Upper lobe of right lung (tissue), 1 donor: ENCODE results near the gene CAPN12. TPM values are rescaled to one million over a fixed set of nuclear protein-coding genes. Genes with fewer than 3 reads are reported as not detected.

ENCODE experiments used
- ATAC-seq: fragments of 200-7000 bp; cut with Tn5 transposase; one replicate; pipeline ENCODE4 v1.9.1; 2020; ENCODE audit warnings: mild to moderate bottlenecking, moderate library complexity
- DNase-seq: peaks from one replicate; pipeline ENCODE4 v3.0.0-alpha.2; 2020
- H3K27ac ChIP-seq: fragments of 200-600 bp; one replicate; pipeline ENCODE4 v1.8.0; 2022
- H3K27me3 ChIP-seq: fragments of 200-600 bp; one replicate; pipeline ENCODE4 v1.8.0; 2022; ENCODE audit warnings: mild to moderate bottlenecking
- H3K36me3 ChIP-seq: fragments of 200-600 bp; one replicate; pipeline ENCODE4 v1.8.0; 2022
- H3K4me1 ChIP-seq: fragments of 200-600 bp; one replicate; pipeline ENCODE4 v1.8.0; 2022
- H3K4me3 ChIP-seq: fragments of 200-600 bp; one replicate; pipeline ENCODE4 v1.8.0; 2022; ENCODE audit warnings: mild to moderate bottlenecking
- H3K9me3 ChIP-seq: fragments of 200-600 bp; one replicate; pipeline ENCODE4 v1.8.0; 2022
- intact Hi-C: fragments of 100-400 bp; cut with DNase I; formaldehyde crosslinking; loops from one replicate; pipeline ENCODE4 v1.11.0; 2022
- total RNA-seq: library from RNA; stranded (reverse); fragmentation: NEBNext Ultra II Directional; extraction: Animal tissue kit (Norgen Biotek cat#: 25700); gene quantifications from one replicate; pipeline ENCODE4 v1.2.1, GENCODE V29; 2021
- TF ChIP-seq, protein P1 (sequence below): fragments of 200-600 bp; IDR thresholded peaks from one replicate; pipeline ENCODE4 v1.8.0; 2022; ENCODE audit warnings: antibody characterized with exemption
- donor health status: DM: no; HTN: yes; CAD: no; lungs with severe emphysema.

CAPN12 gene
- total RNA-seq, 1 donor from 2014 or later, result 14.4 TPM

DNA sequence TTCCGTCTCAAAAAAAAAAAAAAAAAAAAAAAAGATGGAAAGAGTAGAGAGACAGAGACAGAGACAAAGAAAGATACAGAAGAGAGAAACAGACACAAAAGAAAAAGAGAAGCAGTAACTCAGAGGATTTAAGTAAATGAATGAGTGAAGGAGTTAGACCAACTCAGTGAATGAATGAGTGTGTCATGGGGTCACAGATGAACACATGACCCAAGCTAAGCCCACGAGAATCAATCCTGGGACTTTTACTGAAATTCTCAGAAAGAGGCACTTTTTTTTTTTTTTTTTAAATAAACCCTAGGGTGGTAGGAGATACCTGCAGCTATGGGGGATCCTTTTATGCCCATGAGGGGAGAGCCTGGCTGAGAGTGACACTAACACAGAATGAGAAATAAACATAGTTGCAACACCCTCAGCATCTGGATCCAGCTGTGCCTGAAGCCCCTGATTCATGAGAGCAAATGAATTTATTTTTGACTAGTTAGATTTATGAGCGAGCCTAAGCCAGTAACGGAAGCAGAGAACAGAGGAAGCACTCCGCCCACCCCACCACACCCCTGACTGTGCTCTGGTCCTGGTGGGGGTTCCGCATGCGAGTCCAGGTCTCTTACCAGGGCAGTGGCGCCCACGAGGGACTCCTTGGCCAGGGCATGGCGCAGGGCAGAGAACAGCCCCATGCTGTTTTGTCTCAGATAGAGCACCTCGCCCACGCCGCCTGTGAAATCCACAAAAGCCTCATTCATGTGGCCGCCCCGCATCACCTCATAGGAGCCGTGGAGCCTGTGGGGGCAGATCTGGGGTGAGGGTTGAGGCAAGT is 4.6 kb downstream of the CAPN12 start:
- TF ChIP-seq, protein P1, sequence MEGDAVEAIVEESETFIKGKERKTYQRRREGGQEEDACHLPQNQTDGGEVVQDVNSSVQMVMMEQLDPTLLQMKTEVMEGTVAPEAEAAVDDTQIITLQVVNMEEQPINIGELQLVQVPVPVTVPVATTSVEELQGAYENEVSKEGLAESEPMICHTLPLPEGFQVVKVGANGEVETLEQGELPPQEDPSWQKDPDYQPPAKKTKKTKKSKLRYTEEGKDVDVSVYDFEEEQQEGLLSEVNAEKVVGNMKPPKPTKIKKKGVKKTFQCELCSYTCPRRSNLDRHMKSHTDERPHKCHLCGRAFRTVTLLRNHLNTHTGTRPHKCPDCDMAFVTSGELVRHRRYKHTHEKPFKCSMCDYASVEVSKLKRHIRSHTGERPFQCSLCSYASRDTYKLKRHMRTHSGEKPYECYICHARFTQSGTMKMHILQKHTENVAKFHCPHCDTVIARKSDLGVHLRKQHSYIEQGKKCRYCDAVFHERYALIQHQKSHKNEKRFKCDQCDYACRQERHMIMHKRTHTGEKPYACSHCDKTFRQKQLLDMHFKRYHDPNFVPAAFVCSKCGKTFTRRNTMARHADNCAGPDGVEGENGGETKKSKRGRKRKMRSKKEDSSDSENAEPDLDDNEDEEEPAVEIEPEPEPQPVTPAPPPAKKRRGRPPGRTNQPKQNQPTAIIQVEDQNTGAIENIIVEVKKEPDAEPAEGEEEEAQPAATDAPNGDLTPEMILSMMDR, result no peak
- intact Hi-C loops, result no loop called here

DNA sequence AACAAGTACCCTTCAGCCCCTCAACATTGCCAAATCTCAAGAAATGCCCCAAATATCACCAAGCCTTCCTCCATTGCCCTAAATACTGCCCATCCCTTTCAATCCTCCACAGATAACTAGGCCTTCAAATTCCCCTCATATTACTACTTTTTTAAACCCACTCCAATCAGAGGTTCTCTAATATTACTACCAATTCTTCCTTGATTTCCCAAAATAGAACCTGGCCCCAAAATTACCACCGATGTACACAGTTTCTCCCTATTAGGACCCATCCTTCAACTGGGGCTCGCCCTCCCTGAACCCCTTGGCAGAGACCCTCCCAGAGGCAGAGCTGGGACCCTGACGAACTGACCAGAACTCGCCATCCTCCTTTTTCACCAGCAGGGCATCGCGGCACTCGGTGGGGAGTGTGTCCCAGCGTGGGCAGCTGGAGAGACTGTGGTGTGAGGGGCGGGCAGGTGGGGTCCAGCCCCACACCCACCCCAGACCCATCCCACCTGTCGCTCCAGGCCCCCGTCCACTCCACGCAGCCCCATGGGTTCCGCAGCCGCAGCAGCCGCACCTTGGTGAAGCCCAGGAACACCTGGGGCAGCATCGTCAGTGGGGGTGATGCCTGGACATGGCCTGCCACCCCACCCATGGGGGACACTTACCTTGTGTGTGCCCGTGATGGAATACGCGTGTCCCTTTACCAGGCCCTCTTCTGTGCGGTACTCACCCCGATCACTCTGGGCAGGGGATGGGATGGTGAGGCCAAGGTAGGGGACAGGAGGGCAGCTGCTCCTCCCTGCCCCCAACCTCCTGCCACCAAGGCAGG is 6.1 kb downstream of the CAPN12 start:
- intact Hi-C loops, result no loop called here
- H3K27ac ChIP-seq, result no peak overlapping the region
- DNase-seq (peak; percentile 63), ATAC-seq (no peak)
- H3K9me3 ChIP-seq, result no peaks in the 10 kb centered on the region
- TF ChIP-seq, protein P1, result no peak
- H3K4me1 ChIP-seq, result peaks cover 23% of the 10 kb centered on the region
- no peak overlapping the region for H3K4me3 ChIP-seq
- H3K36me3 ChIP-seq, result no peaks in the 10 kb centered on the region
- no peaks in the 10 kb centered on the region for H3K27me3 ChIP-seq

More for the DNA sequence above, 4.6 kb downstream of the CAPN12 start:
- Histone ChIP-seq H3K27ac (no peak overlapping the region), H3K36me3 (no peaks in the 10 kb centered on the region), H3K4me3 (no peak overlapping the region), H3K4me1 (peaks cover 9% of the 10 kb centered on the region), H3K27me3 (no peaks in the 10 kb centered on the region), H3K9me3 (no peaks in the 10 kb centered on the region)
- peak; percentile 56 for DNase-seq
- ATAC-seq, result no peak

DNA sequence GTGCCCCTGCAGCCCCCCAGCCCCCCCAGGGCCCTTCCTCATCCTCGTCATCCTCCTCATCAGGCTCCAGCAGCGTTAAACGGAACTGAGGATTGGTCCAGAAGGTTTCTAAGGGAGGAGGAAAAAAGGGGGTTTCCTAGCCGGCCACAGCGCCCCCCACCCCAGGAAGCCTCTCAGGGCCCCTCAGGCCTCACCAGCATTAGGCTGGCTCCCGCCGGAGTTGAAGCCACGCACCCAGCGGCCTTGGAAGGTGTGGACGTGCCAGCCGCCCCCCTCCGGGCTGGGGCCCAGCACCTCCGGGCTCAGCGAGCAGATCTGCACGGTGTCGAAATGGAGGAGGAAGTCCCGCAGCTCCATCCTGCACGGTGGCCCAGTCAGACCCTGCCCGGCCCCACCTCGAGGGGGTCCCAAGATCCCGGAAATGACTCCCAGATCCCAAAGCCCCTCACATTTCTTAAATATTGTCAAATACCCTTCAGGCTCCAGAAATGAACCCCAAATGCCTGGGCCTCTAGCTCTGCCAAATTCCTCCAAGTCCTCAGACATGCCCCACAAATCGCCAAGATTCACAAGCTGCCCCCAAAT is 6.9 kb downstream of the CAPN12 start:
- Histone ChIP-seq H3K36me3 (no peaks in the 10 kb centered on the region), H3K27ac (no peak overlapping the region), H3K9me3 (no peaks in the 10 kb centered on the region), H3K4me1 (peaks cover 28% of the 10 kb centered on the region), H3K4me3 (no peak overlapping the region), H3K27me3 (no peaks in the 10 kb centered on the region)
- DNase-seq (peak; percentile 72), ATAC-seq (no peak)
- TF ChIP-seq, protein P1, result no peak
- intact Hi-C loops, result no loop called here

DNA sequence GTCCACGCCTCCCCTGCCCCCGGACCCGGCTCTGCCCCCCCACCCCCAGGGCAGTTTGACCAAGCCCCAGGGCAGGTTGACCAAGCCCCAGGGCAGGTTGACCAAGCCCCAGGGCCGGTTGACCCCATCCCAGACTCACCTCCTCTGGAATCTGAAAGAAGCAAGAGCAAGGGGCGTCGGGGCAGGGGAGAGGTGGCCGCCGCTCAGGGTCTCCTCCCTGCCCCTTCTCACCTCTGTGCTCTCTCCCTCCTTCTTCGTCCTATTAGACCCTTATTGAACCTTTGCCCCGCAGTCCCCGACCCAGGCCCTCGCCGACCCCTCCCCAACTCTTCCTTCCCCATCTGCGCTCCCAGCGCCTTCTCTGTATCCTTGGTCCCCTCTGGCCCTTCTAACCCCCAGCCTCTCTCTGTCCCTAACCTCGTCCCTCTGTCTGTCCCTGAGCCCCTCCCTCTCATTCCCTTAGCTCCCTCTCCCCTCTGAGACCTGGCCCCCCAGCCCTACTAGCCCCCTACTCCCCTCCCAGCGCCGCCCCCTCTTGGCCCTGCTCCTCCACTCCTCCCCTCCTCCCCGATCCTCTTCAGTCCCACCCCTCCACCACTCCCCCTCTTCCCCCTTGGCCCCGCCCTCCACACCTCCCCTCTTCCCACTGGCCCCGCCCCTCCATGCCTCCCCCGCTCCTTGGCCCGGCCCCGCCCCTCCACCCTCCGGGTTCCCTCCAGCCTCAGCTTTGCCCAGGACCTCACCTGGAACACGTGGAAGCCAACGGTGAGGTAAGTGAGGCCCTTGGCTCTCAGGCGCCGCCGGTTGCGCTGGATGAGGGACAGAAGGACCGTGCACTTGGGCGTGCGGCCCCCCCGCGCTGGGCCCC is 7.6 kb downstream of the CAPN12 start:
- no peaks in the 10 kb centered on the region for H3K36me3 ChIP-seq
- peak overlapping the region; percentile 42 for H3K4me3 ChIP-seq
- TF ChIP-seq, protein P1, result no peak
- H3K27ac ChIP-seq, result no peak overlapping the region
- H3K9me3 ChIP-seq, result no peaks in the 10 kb centered on the region
- ATAC-seq (peak; percentile 74), DNase-seq (peak; percentile 91)
- H3K4me1 ChIP-seq, result peaks cover 33% of the 10 kb centered on the region
- intact Hi-C loops, result no loop called here
- H3K27me3 ChIP-seq, result no peaks in the 10 kb centered on the region

DNA sequence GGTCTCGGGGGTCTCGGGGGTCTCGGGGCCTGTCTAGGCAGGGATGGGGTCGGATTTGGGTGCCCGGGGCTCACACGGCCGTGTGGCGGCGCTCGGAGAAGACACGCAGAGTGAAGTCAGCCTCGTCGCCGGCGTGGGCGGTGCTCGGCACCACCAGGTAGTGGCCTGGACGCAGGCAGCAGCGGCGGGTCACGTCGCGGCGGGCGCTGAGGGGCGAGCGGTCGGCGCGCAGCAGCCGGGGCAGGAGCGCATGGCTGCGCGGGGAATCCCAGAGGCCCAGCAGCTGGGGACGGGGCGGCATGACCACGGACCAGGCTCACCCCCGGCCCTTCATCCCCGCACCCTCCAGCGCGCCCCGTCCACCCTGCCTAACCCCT is 8.2 kb downstream of the CAPN12 start:
- peak; percentile 84 for DNase-seq
- no peaks in the 10 kb centered on the region for H3K27me3 ChIP-seq
- H3K4me3 ChIP-seq, result peak overlapping the region; percentile 42
- peak; percentile 29 for ATAC-seq
- TF ChIP-seq, protein P1, result no peak
- no peak overlapping the region for H3K27ac ChIP-seq
- H3K4me1 ChIP-seq, result peaks cover 33% of the 10 kb centered on the region
- intact Hi-C loops, result no loop called here
- H3K9me3 ChIP-seq, result no peaks in the 10 kb centered on the region
- peaks cover 2% of the 10 kb centered on the region for H3K36me3 ChIP-seq
